GM04504 (cell line): ENCODE measurements around the gene IL27RA.

ENCODE experiments used
- DNase-seq: peaks from one replicate; pipeline ENCODE4 v3.0.0-alpha.2; 2012; ENCODE audit warnings: low read depth

IL27RA gene

DNA sequence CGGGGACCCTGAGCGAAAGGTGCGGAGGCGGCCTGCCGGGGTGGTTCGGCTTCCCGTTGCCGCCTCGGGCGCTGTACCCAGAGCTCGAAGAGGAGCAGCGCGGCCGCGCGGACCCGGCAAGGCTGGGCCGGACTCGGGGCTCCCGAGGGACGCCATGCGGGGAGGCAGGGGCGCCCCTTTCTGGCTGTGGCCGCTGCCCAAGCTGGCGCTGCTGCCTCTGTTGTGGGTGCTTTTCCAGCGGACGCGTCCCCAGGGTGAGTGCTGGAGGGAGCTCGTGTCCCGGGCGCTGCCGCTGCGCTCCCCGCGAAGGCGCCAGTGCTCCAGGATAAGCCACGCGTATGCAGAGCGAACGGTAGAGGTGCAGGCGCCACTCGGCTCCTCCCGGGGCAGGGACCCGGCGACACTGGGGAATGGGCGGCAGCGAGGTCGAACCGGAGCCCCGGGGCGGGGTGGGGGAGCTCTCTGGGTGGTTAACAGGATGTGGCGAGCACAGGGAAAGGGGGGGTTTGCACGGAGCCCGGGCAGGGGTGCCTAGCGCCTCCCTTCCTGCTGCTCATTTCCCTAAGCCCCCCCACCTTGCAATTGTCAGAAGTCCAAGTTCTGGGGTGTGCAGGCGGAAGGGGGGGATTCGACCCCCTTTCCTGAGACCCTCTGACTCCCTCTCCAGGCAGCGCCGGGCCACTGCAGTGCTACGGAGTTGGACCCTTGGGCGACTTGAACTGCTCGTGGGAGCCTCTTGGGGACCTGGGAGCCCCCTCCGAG lies at the start of gene IL27RA:
Gene IL27RA (plus strand): TSS at position 44 of the 762 bp plus-strand sequence. CDS start 111 bp downstream, at position 155.
- no peak for DNase-seq

DNA sequence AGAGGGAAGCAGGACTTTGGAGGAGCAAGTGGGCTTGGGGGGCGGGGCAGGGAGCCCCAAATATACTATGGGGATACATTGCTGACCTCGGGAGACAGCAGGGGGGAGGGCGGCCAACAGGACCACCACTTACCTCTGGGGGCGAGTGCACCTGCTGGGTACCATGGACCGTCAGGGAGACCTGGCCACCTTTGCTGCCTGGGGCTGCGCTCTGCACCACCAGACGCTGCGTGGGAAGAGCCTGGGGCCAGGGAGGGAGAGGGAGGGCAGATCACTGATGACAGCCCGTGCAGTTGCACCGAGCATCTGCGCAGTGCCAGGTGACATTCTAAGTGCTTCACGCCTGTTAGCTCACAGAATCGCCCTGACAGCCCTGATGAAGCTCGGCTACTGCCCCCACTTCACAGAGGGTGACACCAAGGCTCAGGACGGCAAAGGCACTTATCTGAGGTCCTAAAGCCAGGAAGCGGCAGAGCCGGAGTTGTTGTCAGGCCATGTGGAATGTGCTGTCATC lies 49.5 kb upstream of the IL27RA start:
- no peak for DNase-seq

DNA sequence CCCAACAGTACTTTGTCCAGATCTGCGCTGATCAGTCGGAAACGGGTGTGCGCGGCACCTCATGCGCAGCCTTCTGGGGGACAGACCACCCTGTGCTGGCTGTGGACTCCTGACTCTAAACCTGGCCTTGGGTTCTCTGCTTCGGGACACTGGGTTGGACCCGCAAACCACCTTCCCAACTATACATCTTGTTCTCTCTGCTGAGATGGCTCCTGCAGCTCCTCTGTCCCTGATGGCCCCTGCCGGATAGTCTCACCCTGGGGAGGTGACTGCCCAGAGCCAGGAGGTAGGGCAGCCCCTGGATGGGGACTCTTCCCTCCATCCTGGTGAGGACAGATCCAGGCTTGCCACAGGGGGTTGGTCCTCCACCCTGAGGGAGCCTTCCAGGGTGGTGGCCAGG lies 48.8 kb upstream of the IL27RA start:
- no peak for DNase-seq

DNA sequence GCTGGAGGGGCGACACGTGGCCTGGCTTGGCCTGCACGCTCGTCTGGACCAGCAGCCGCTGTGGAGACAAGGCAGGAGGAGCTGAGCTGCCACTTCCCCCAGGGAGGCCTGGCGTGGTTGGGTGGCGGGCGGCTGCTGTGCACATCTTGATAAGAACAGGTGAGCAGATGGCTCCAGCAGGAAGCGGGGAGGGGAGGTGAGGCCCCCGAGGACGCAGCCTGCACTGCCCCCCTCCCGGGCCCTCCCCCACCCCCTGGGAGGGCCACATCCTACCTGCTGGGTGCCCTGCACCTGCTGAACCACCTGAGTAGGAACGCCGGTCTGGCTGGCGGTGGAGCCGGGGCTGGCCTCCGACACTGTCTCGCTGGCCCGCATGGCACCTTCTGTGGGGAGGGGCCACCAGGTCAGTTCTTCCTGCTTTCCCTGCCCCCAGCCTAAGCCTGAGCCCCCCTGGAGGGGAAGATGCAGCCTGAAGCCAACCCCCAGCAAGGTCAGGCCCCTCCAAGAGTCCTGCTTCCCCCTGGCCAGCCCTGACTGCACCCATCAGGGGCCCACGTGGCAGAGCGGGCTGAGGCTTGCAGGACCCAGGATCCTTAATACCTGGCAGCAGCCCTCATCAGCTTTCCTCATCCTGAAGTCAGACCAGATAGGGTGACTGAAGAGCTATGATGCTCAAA lies 48.2 kb upstream of the IL27RA start:
- DNase-seq, result no peak

DNA sequence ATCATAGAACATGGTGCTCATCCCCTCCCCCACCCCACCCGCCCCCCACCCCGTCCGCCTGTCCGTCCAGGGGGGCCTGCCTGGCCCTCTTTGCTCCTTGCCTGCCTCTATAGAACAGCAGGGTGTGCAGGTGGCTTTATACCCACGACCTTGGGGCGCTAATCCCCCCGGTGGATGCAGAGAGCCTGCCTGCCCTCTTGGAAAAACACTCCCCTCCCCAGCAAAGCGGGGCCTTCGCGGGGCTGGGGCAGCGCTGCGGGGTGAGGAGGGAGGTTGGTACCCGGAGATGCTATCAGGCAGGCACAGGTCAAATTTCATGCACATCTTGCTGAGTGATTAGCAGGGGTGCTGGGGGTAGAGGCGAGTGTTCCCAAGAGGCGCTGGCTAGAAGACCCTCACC lies 47.4 kb upstream of the IL27RA start:
- no peak for DNase-seq

DNA sequence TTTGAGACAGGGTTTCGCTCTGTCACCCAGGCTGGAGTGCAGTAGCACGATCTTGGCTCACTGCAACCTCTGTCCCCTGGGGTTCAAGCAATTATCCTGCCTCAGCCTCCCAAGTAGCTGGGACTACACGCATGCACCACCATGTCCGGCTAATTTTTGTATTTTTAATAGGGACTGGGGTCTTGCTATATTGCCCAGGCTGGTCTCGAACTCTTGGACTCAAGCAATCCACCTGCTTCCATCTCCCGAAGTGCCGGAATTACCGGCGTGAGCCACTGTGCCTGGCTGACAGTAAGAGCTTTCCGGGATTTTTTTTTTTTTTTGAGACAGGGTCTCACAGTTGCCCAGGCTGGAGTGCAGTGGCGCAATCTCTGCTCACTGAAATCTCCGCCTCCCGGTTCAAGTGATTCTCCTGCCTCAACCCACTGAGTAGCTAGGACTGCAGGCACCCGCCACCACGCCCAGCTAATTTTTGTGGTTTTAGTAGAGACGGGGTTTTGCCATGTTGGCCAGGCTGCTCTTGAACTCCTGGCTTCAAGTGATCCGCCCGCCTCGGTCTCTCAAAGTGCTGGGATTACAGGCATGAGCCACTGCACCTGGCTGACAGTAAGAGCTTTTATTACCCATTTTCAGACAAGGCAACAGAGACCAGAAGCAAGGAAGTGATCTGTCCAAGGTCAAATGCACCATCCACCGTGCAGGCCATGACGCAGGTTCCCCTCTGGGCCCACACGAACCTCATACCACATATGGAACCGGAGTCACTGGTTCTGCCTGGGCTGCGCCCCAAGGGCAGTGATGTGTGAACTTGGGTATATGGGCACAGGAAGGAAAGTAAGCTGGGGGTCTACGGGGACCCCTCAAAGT lies 46.5 kb upstream of the IL27RA start:
- no peak for DNase-seq

DNA sequence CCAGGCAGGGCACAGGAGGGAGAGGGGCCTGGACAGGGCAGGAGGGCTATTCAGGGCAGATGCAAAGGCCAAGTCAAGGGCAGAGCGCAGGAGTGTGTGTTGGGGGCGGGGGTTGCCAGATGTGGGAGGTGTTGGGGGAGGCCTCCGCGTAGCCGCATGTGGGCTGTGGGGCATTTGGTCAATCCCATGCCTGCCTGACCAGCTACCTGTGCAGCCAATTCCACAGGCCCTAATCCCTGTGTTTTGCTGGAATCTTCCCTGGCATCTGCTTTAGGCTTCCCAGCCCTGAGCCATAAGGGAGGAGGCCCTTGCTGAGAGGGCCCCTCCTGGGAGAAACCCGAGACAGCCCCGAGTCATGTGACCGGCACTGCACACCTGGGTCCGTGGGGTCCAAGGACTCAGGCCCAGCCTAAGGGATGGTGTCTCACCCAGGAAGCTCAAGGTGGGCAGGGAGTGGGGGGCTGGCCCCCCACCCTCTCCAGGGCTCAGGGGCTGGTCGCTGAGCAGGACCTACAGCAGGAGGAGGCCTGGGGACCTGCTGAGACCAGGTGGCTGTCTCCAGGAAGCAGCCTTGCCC lies 45.7 kb upstream of the IL27RA start:
- DNase-seq, result no peak

DNA sequence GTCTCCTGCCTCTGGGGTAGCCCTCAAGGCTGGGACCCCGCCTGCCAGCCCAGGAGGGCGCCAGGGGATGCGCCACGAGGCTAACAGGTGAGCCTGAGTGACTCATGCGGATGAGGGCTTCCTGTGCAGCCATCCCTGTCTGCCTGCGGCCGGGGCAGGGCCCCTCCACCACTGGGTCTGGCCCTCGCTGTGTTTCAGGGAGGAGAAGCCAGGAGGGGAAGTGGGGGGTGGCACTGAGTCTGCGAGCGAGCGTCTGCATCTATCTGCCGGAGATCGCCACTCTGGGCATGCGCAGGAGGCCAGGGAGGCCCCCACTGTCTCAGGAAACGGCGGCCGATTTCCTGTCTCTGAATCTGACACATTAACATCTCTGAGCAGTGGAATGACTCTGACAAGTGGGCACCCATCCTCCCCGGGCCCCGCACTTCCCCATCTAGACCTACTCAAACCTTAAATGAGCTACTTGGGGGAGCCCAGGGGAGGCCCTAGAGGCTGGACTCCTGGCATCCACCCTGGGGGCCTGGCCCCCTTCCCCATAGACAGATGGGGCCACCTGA lies 45.1 kb upstream of the IL27RA start:
- no peak for DNase-seq

DNA sequence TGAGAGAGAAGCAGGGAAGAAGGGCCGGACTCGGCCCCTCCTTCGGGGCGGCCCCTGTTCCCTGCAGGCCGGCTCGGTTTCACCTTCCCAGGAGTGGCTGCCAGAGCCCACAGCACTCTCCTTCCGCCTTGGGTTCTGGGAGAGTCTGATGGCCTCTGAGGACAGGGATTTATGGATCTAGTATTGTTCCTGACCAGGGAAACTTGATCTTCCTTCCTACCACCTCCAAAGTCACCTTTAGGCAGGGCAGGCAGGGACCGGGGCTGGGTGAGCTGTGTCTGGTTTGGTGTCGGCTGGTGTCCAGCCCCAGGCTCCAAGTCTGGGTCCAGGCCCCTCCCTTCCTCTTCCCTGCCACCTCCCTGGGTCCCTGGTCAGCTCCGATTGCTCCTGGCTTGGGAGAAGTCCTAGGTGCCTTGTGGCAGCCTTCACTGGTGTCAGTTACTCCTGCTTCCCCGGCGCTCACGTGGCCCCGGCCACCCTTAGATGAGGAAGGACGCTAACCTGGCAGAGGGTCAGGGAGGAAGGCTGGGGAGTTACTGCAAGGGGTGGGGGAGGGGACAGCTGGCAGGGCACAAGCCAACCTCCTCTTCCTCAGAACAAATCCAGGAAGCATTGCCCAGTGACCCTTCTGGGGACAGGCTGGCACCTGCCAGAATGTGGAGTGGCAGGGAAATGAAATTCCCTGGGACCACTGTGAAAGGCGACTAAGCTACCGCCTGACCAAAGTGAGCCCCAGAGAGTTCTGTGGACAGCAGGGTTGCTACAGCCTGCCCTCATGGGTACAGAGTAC lies 44.3 kb upstream of the IL27RA start:
- DNase-seq, result no peak

DNA sequence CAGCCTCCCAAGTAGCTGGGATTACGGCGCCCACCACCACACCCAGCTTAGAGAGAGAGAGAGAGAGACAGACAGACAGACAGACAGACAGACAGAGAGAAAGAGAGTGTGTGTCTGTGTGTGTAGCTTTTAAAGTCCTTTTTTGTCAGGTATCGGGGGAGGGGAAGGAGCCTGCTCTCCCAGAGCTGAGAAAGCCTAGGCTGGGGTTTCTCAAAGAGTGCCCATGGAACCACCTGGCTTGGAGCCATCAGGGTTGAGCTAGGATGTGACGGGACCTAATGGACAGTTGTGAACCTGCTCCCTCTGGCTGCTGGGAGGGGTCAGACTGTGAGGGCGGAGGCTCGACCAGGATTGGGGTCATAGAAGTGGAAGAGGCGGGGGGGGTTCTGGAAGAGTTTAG lies 42.1 kb upstream of the IL27RA start:
- no peak for DNase-seq

DNA sequence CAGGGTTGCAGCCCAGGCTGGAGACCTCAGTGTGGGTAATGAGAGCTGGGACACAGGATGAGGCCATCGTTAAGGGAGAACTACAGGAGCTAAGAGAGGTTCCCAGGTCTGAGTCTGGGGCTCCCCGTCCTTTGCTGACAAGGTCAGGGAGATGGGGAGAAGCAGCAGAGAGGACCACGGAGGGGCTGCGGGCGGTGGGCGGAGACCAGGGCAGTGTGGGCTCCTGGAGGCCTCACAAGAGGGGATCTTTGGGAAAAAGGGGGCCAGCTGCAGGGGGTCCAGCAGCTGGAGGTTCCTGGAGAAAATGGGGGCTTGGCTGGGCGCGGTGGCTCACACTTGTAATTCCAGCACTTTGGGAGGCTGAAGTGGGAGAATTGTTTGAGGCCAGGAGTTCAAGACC lies 41.5 kb upstream of the IL27RA start:
- DNase-seq, result no peak

DNA sequence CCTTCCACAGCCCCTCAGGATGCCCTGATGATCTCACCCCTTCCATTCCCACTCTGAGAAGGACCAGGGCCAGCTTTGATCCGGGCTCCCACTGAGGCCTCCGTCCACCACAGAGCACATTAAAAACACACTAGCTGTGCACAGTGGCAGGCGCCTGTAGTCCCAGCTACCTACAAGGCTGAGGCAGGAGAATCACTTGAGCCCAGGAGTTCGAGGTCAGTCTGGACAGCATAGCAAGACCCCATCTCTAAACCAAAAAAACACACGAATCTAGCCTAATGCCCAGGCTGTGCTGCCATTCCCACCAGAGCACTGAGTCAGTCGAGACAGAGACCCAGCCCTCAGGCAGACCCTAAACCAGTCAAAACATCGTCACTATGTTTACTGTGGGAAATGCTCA lies 39.5 kb upstream of the IL27RA start:
- no peak for DNase-seq

DNA sequence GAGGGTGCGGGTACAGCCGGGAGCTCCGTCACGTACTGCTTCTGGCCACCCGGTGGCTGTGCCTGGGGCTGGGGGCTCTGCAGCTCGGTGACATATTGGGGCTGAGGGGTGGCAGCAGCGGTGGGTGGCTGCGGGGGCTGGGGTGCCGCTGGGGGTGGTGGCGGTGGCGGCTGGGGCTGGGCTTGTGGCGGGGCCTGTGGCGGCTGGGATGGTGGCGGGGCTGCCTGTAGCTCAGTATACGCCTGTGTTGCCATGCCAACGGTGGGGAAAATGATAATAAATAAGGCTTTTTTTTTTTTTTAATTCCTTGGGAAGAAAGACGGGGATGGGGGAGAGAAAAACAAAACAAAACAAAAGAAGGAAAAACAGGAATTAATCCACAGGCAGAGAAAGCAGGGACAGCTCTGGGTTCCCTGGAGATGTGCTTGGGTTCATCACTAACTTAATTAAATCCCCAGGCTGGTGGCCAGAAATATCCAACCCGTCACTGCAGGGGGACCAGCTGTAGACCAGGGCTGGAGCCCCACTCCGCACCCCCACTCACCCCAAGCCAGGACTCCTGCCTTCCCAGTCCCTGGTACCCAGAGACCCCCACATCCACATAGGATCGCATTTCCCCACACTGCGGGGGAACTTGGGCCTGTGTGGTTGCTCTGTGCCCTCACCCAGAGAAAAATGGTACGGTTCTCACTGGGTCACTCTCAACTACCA lies 37.8 kb upstream of the IL27RA start:
- DNase-seq, result no peak

DNA sequence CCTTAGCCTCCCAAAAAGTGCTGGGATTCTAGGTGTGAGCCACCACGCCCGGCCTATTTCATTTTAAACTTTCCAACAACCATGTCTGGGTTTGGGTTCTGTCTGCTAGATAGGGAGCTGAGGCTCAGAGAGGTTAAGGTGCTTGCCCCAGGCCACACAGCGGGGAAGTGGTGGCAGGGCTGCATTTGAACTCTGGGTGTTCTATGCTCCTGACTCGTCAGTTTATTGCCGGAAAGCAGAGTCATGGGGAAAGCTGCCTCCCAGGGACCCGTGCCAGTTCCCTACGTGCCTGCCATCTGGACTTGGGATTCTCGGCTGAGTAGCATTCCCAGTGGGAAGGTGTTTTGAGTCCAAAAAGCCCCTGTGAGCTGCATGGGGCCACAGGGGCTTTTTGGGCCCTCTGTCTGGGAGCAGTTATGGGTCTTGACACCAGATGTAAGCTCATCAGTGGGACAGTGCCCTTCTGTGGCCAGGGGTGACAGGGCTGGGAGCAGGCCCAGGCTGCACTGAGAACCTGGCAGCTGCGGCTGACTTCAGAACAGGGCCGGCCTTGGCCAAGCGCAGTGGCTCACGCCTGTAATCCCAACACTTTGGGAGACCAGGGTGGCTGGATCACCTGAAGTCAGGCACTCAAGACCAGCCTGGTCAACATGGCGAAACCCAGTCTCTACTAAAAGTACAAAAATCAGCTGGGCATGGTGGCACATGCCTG lies 36.4 kb upstream of the IL27RA start:
- peak; percentile 75 for DNase-seq

DNA sequence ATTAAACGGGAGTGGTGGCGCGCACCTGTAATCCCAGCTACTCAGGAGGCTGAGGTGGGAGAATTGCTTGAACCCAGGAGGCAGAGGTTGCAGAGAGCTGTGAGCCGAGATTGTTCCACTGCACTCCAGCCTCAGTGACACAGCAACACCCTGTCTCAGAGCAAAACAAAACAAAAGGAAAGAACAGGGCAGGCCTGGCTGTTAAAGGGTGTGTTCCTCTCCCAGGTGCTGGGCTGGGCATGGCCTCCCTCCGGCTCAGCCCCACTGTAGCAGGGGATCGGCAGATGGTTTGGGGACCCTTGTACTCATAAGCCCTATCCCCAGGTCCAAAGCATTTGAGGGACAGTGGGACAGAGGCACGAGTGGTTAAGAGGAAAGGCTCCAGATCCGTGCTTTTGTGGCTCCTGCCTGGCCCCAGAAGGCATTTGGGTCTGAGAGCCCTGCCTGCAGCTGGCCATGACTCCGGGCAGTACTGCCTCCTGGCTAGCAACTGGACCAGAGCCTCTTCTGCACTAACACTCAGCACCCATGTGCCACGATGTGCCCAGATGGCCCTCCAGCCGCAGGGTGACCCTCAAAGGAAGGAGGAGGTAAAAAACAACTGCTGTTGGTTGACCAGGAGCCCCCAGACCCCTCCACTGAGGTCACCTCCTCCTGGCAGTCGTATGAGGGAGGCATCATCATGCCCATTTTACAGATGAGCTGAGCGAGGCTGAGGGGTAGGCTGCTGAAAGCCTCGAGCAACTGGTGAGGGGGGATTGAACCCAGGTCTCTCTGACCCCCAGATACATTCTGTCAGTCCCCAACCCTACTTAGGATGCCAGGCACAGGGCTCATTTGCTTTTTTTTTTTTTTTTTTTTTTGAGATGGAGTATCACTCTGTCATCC lies 35.4 kb upstream of the IL27RA start:
- no peak for DNase-seq

DNA sequence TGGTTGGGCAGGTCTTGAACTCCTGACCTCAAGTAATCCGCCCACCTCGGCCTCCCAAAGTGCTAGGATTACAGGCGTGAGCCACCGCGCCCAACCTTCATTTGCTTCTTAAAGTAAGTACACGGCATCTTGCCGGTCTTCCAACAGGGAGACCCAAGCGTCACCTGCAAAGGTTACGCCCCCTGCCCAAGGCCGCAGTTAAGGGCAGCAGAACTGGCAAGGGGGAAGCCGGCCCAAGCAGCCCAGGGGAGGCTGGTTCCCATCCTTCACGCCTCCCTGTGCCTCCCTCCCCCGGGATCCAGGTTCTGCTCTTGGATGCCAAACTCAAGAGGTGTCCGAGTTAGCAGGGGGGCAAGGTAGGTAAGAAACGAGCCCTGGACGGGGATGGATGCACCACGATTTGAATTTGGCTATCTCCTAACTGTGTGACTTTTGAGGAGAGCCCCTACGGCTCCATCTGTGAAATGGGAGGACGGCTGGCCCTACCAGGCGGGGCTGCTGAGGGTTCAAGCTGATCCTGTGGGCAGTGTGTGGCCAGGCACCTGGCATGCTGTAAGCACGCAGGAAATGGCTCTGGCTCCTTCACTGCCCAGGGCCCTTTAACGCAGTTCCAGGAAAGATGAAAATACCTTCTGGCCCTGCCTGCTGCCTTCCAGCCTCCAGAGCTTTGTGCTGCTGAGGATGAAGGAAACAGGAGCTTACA lies 34.5 kb upstream of the IL27RA start:
- no peak for DNase-seq

DNA sequence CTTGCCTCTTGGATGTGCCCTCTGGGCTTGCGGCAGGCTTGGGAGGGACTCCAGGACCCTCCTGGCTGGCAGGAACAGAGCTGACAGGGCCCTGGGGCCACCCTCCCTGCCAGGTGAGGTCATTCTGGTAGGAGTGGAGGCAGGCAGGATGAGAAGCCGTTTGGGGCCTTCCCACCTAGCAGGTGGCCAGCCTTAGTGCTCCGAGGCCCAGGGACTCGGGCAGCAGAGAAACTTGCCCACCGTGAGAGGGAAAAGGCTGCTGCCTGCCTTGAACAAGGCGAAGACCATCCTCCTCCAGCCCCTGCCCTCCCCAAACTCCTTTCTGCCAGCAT lies 34.0 kb upstream of the IL27RA start:
- no peak for DNase-seq

DNA sequence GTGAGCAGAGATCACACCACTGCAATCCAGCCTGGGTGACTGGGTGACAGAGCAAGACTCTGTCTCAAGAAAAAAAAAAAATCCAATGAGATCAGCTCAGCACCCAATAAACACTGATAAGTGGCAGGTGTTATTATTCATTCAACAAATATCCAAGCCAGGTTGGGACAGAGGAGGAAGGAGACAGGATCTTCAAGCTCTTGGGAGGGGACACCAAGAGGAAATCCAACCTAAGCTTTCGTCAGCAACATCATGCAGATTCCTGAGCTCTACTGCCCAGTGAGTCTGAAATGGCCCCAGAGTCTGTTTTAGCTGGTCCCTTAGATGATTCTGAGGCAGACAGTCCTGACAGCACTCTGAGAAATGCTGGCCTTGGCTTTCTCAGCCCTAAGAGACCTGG lies 33.1 kb upstream of the IL27RA start:
- no peak for DNase-seq
